OCI-LY1 (cell line): Measurements from ENCODE around the gene RAB6C.

Source experiments
- EZH2 ChIP-seq: fragments of 200-600 bp; sonication (generic), shearing (Covaris generic); IDR thresholded peaks from 2 replicates; pipeline ENCODE4 v1.8.0; 2017; ENCODE audit warnings: borderline replicate concordance, mixed run types, mild to moderate bottlenecking, antibody characterized with exemption, low read length, moderate library complexity, mixed read lengths
- TF ChIP-seq, protein P1 (sequence below): fragments of 200-600 bp; sonication (generic), shearing (Covaris generic); IDR thresholded peaks from 2 replicates; pipeline ENCODE4 v1.5.1; 2017; ENCODE audit warnings: mild to moderate bottlenecking, antibody characterized with exemption, low read length, moderate library complexity, mixed read lengths

DNA sequence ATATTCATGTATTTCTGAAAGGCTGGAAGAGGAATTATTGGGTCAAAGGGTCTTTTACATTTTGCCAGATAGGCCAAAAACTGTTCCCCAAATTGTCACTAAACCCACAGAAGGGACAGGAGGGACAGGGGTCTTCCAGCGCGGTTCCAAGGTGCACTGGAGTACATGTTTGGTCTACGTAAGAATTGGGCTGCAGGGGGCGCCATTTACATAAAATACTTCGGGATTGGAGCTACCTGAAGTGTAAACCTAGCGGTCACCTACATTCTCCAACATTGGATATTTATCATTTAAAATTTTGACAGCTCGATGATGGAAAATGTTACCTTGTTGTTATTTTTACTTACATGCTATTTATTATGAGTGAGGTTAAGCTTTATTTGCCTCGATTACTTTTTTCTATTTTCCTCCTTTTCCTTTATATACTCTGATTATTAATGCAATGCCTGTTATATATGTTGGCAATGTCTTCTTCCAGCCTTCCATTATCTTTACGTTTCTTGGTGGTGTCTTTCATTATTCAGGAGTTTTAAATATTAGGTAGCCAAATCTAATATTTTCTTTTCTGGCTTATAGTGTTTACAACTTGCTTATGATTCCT is 43.0 kb upstream of the RAB6C start:
- TF ChIP-seq EZH2, result no peak
- TF ChIP-seq, protein P1, sequence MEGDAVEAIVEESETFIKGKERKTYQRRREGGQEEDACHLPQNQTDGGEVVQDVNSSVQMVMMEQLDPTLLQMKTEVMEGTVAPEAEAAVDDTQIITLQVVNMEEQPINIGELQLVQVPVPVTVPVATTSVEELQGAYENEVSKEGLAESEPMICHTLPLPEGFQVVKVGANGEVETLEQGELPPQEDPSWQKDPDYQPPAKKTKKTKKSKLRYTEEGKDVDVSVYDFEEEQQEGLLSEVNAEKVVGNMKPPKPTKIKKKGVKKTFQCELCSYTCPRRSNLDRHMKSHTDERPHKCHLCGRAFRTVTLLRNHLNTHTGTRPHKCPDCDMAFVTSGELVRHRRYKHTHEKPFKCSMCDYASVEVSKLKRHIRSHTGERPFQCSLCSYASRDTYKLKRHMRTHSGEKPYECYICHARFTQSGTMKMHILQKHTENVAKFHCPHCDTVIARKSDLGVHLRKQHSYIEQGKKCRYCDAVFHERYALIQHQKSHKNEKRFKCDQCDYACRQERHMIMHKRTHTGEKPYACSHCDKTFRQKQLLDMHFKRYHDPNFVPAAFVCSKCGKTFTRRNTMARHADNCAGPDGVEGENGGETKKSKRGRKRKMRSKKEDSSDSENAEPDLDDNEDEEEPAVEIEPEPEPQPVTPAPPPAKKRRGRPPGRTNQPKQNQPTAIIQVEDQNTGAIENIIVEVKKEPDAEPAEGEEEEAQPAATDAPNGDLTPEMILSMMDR, result no peak
